GM21360 (cell line): ENCODE results near the gene HMMR.

Experiments used
- ATAC-seq: cut with Tn5 transposase; IDR thresholded peaks from one replicate; pipeline ENCODE4 v1.9.1; 2021; ENCODE audit warnings: mild to moderate bottlenecking, moderate library complexity; ENCODE audit not compliant: unreplicated experiment

HMMR gene

GRCh38 chr5:163458778-163459385, 1.6 kb upstream of the HMMR start:
- no peak for ATAC-seq

GRCh38 chr5:163459462-163459818, 992 bp upstream of the HMMR start:
- ATAC-seq, result peak; percentile 1

- ATAC-seq, result peak; percentile 77
Observed at GRCh38 chr5:163459819-163460561, 442 bp upstream of the HMMR start, which contains the start of gene NUDCD2. TSS of gene NUDCD2 (minus strand) at chr5:163460102. CDS start at chr5:163460050, 52 bp downstream.

GRCh38 chr5:163463063-163463435, 2.6 kb downstream of the HMMR start:
- ATAC-seq, result no peak

GRCh38 chr5:163467682-163468081, 7.2 kb downstream of the HMMR start:
- no peak for ATAC-seq

GRCh38 chr5:163473635-163474243, 13.3 kb downstream of the HMMR start:
- no peak for ATAC-seq

GRCh38 chr5:163475411-163475810, 15.0 kb downstream of the HMMR start:
- no peak for ATAC-seq

GRCh38 chr5:163478126-163478981, 17.9 kb downstream of the HMMR start:
- no peak for ATAC-seq

- ATAC-seq, result no peak
Observed at GRCh38 chr5:163478982-163479271, 18.5 kb downstream of the HMMR start.

GRCh38 chr5:163489055-163489744, 28.8 kb downstream of the HMMR start:
- ATAC-seq, result no peak

- ATAC-seq, result no peak
Observed at GRCh38 chr5:163489745-163490075, 29.3 kb downstream of the HMMR start.

GRCh38 chr5:163496286-163496685, 35.9 kb downstream of the HMMR start:
- ATAC-seq, result no peak

GRCh38 chr5:163497315-163497714, 36.9 kb downstream of the HMMR start:
- no peak for ATAC-seq

- ATAC-seq, result no peak
Observed at GRCh38 chr5:163498886-163499285, 38.5 kb downstream of the HMMR start.

- ATAC-seq, result no peak
Observed at GRCh38 chr5:163502521-163502920, 42.1 kb downstream of the HMMR start.

GRCh38 chr5:163503106-163504078, 43.0 kb downstream of the HMMR start:
- ATAC-seq, result peak; percentile 7

- ATAC-seq, result no peak
Observed at GRCh38 chr5:163504079-163504931, 43.9 kb downstream of the HMMR start.

GRCh38 chr5:163505049-163505367, 44.6 kb downstream of the HMMR start:
- no peak for ATAC-seq
